ENCODE results near the gene SNTA1.

- TF ChIP-seq CTCF (IDR thresholded peaks at IDR 0.05 in 2 of 3, conservative IDR thresholded peaks at IDR 0.05 in 1 of 3; ENCODE audit: borderline replicate concordance in 1 of 3, insufficient read depth in 1 of 3, low read depth in 2 of 3, low read length in 2 of 3) (no peak), POLR2A (IDR thresholded peaks at IDR 0.05; ENCODE audit: borderline replicate concordance, extremely low read depth, insufficient read depth, insufficient read length) (no peak), MAX (IDR thresholded peaks at IDR 0.05) (no peak), EZH2phosphoT487 (IDR thresholded peaks at IDR 0.05; ENCODE audit: borderline replicate concordance) (no peak), SRF (IDR thresholded peaks at IDR 0.05; ENCODE audit: low read depth) (no peak), ATF3 (IDR thresholded peaks at IDR 0.05) (no peak), SIN3A (IDR thresholded peaks at IDR 0.05; ENCODE audit: low read depth) (no peak; the same call in 1 of the 2 replicates), ZFX (IDR thresholded peaks at IDR 0.05) (peak; percentile 89), EGR1 (IDR thresholded peaks at IDR 0.05; ENCODE audit: low read depth) (no peak), EZH2 (IDR thresholded peaks at IDR 0.05) (no peak), YY1 (IDR thresholded peaks at IDR 0.05; ENCODE audit: extremely low read depth, insufficient replicate concordance, low read depth, low read length) (no peak), TCF7L2 (IDR thresholded peaks at IDR 0.05; ENCODE audit: borderline replicate concordance, extremely low read depth, insufficient read depth, insufficient read length) (no peak), FOSL1 (IDR thresholded peaks at IDR 0.05; ENCODE audit: low read depth) (no peak), REST (IDR thresholded peaks at IDR 0.05; ENCODE audit: low read depth) (no peak)
Measured at GRCh38 chr20:33490023-33490933, 46.7 kb upstream of the SNTA1 start, which contains the start of gene CBFA2T2.

Measured in HCT116 (cell line).